ENCODE results near the gene APOLD1.

The APOLD1 gene

GRCh38 chr12:12776261-12776660, 9.2 kb upstream of the APOLD1 start:
- H3K79me2 ChIP-seq (ENCODE audit: low read length): no peaks in the 10 kb centered on the region
- peak overlapping the region; percentile 11; the same call in 1 of the 2 replicates for H3K4me2 ChIP-seq (ENCODE audit: low read depth, low read length)
- H3K9me2 ChIP-seq (replicated peaks; ENCODE audit: insufficient read depth, low read length): no peaks in the 10 kb centered on the region
- no peak overlapping the region for H2AFZ ChIP-seq (ENCODE audit: low read length)
- peak overlapping the region; percentile 28; the same call in 1 of the 2 replicates for H3K27ac ChIP-seq (ENCODE audit: low read length)
- H3F3A ChIP-seq (ENCODE audit: insufficient read depth, low read length): peaks cover 7% of the 10 kb centered on the region; the same call in 1 of the 2 replicates
- no peak for TF ChIP-seq CTCF (IDR thresholded peaks at IDR 0.05; ENCODE audit: low read length)
- no peak for TF ChIP-seq EZH2 (optimal IDR thresholded peaks at IDR 0.05; ENCODE audit: low read depth, low read length)
- no peak for TF ChIP-seq EZH2phosphoT487 (IDR thresholded peaks at IDR 0.05; ENCODE audit: low read length)
- H3K9ac ChIP-seq (ENCODE audit: low read length): no peak overlapping the region
- no peaks in the 10 kb centered on the region for H3K36me3 ChIP-seq (replicated peaks; ENCODE audit: insufficient read depth, low read length)
- H3K4me3 ChIP-seq (ENCODE audit: low read length): no peak overlapping the region
- peak; percentile 56 for DNase-seq
- H3K9me3 ChIP-seq (replicated peaks; ENCODE audit: insufficient read depth, low read length): no peaks in the 10 kb centered on the region
- H3K27me3 ChIP-seq (replicated peaks; ENCODE audit: insufficient read depth, low read length): no peaks in the 10 kb centered on the region
- peaks cover 27% of the 10 kb centered on the region for H3K4me1 ChIP-seq (ENCODE audit: low read length)
- no peaks in the 10 kb centered on the region for H4K20me1 ChIP-seq (ENCODE audit: insufficient read depth, low read length)

- Histone ChIP-seq H3K4me2 (ENCODE audit: low read depth, low read length) (no peak overlapping the region), H3K4me3 (ENCODE audit: low read length) (no peak overlapping the region), H4K20me1 (ENCODE audit: insufficient read depth, low read length) (no peaks in the 10 kb centered on the region), H3K36me3 (replicated peaks; ENCODE audit: insufficient read depth, low read length) (no peaks in the 10 kb centered on the region), H3K9ac (ENCODE audit: low read length) (no peak overlapping the region), H2AFZ (ENCODE audit: low read length) (no peak overlapping the region), H3K27ac (ENCODE audit: low read length) (0 out of 2 replicates have a peak overlapping the region, but pooled peaks have one; percentile 17), H3K27me3 (replicated peaks; ENCODE audit: insufficient read depth, low read length) (no peaks in the 10 kb centered on the region), H3K4me1 (ENCODE audit: low read length) (peaks cover 27% of the 10 kb centered on the region), H3K79me2 (ENCODE audit: low read length) (no peaks in the 10 kb centered on the region), H3F3A (ENCODE audit: insufficient read depth, low read length) (peaks cover 7% of the 10 kb centered on the region; the same call in 1 of the 2 replicates), H3K9me2 (replicated peaks; ENCODE audit: insufficient read depth, low read length) (no peaks in the 10 kb centered on the region), H3K9me3 (replicated peaks; ENCODE audit: insufficient read depth, low read length) (no peaks in the 10 kb centered on the region)
- TF ChIP-seq CTCF (IDR thresholded peaks at IDR 0.05; ENCODE audit: low read length) (no peak), EZH2 (optimal IDR thresholded peaks at IDR 0.05; ENCODE audit: low read depth, low read length) (no peak), EZH2phosphoT487 (IDR thresholded peaks at IDR 0.05; ENCODE audit: low read length) (no peak)
- no peak for DNase-seq
These were observed 8.4 kb upstream of the APOLD1 start for GRCh38 chr12:12777092-12777491.

GRCh38 chr12:12779007-12779406, 6.5 kb upstream of the APOLD1 start:
- no peaks in the 10 kb centered on the region for H3K79me2 ChIP-seq (ENCODE audit: low read length)
- H3K9me2 ChIP-seq (replicated peaks; ENCODE audit: insufficient read depth, low read length): no peaks in the 10 kb centered on the region
- no peak for TF ChIP-seq EZH2phosphoT487 (IDR thresholded peaks at IDR 0.05; ENCODE audit: low read length)
- TF ChIP-seq CTCF (IDR thresholded peaks at IDR 0.05; ENCODE audit: low read length): no peak
- no peak for TF ChIP-seq EZH2 (optimal IDR thresholded peaks at IDR 0.05; ENCODE audit: low read depth, low read length)
- no peaks in the 10 kb centered on the region for H4K20me1 ChIP-seq (ENCODE audit: insufficient read depth, low read length)
- no peak overlapping the region for H3K4me3 ChIP-seq (ENCODE audit: low read length)
- no peak for DNase-seq
- H2AFZ ChIP-seq (ENCODE audit: low read length): no peak overlapping the region
- H3K27me3 ChIP-seq (replicated peaks; ENCODE audit: insufficient read depth, low read length): no peaks in the 10 kb centered on the region
- H3K9me3 ChIP-seq (replicated peaks; ENCODE audit: insufficient read depth, low read length): no peaks in the 10 kb centered on the region
- H3K36me3 ChIP-seq (replicated peaks; ENCODE audit: insufficient read depth, low read length): no peaks in the 10 kb centered on the region
- H3K4me2 ChIP-seq (ENCODE audit: low read depth, low read length): no peak overlapping the region
- peaks cover 27% of the 10 kb centered on the region for H3K4me1 ChIP-seq (ENCODE audit: low read length)
- peaks cover 7% of the 10 kb centered on the region; the same call in 1 of the 2 replicates for H3F3A ChIP-seq (ENCODE audit: insufficient read depth, low read length)
- no peak overlapping the region for H3K9ac ChIP-seq (ENCODE audit: low read length)
- H3K27ac ChIP-seq (ENCODE audit: low read length): no peak overlapping the region

Data from MM.1S (cell line).